Measurements from ENCODE around the gene RETREG1.

RETREG1 gene

DNA sequence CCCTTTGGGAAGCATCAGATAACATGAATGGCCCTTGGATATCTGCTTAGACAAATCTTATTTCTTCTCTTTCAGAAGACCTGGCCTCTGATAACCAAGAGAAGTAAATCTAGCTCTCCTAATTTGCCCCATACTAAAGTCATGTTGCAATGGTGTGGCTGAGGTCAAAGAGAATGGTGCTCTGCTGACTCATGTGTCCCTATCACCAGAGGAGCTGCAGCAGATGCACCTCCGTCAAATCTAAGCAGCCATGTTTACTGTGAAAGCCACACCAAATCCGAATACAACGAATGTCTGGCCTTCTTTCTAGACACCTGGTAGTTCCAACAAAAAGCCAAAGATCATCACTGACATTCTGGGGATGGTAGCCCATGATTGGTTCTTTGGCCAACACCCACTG is 23.2 kb downstream of the RETREG1 start:
- H3K27ac ChIP-seq (ENCODE audit: low read depth, low read length): no peak overlapping the region
- no peak overlapping the region for H4K8ac ChIP-seq (ENCODE audit: low read depth, low read length)
- H3K4me3 ChIP-seq (ENCODE audit: low read length): no peak overlapping the region
- H2BK120ac ChIP-seq (ENCODE audit: low read depth, low read length): no peak overlapping the region
- H3K79me1 ChIP-seq (ENCODE audit: low read length): no peaks in the 10 kb centered on the region
- no peaks in the 10 kb centered on the region for H3K27me3 ChIP-seq (ENCODE audit: insufficient read depth, low read length, poor library complexity)
- no peak overlapping the region for H2BK15ac ChIP-seq (replicated peaks; ENCODE audit: low read depth)
- H2BK5ac ChIP-seq (ENCODE audit: low read length): no peak overlapping the region
- H3K4me1 ChIP-seq (ENCODE audit: control insufficient read depth, low read depth, low read length): no peaks in the 10 kb centered on the region
- H4K5ac ChIP-seq (ENCODE audit: low read length): no peak overlapping the region
- H3K79me2 ChIP-seq (ENCODE audit: control insufficient read depth, insufficient read depth, low read length): no peaks in the 10 kb centered on the region
- no peak overlapping the region for H3K9ac ChIP-seq (ENCODE audit: low read length)
- WGBS (ENCODE audit: extremely low coverage, insufficient coverage, low lambda C conversion rate): no CpG with 5 or more reads among the region's 3 CpGs
- H3K18ac ChIP-seq (ENCODE audit: low read length): no peak overlapping the region
- H2AK5ac ChIP-seq (ENCODE audit: low read length): no peak overlapping the region
- no peak overlapping the region for H3K4ac ChIP-seq (ENCODE audit: low read depth, low read length)
- no peak overlapping the region for H3K23ac ChIP-seq (ENCODE audit: low read length)
- no peak for DNase-seq
- no peak overlapping the region for H3K56ac ChIP-seq (ENCODE audit: low read length)
- no peaks in the 10 kb centered on the region for H3K36me3 ChIP-seq (ENCODE audit: control insufficient read depth, insufficient read depth, low read length)
- no peak overlapping the region for H3K4me2 ChIP-seq (ENCODE audit: low read length)

- Histone ChIP-seq H3K18ac (ENCODE audit: low read length) (no peak overlapping the region), H3K4me3 (ENCODE audit: low read length) (no peak overlapping the region), H2BK120ac (ENCODE audit: low read depth, low read length) (no peak overlapping the region), H3K4me2 (ENCODE audit: low read length) (no peak overlapping the region), H3K27me3 (ENCODE audit: insufficient read depth, low read length, poor library complexity) (no peaks in the 10 kb centered on the region), H3K23ac (ENCODE audit: low read length) (no peak overlapping the region), H3K4me1 (ENCODE audit: control insufficient read depth, low read depth, low read length) (no peaks in the 10 kb centered on the region), H3K36me3 (ENCODE audit: control insufficient read depth, insufficient read depth, low read length) (no peaks in the 10 kb centered on the region), H3K79me2 (ENCODE audit: control insufficient read depth, insufficient read depth, low read length) (no peaks in the 10 kb centered on the region), H2BK5ac (ENCODE audit: low read length) (no peak overlapping the region), H4K8ac (ENCODE audit: low read depth, low read length) (no peak overlapping the region), H3K4ac (ENCODE audit: low read depth, low read length) (no peak overlapping the region), H3K56ac (ENCODE audit: low read length) (no peak overlapping the region), H3K79me1 (ENCODE audit: low read length) (no peaks in the 10 kb centered on the region), H3K27ac (ENCODE audit: low read depth, low read length) (no peak overlapping the region), H4K5ac (ENCODE audit: low read length) (no peak overlapping the region), H2BK15ac (replicated peaks; ENCODE audit: low read depth) (no peak overlapping the region), H2AK5ac (ENCODE audit: low read length) (no peak overlapping the region), H3K9ac (ENCODE audit: low read length) (no peak overlapping the region)
- no CpG with 5 or more reads among the region's 4 CpGs for WGBS (ENCODE audit: extremely low coverage, insufficient coverage, low lambda C conversion rate)
- no peak for DNase-seq
Observed at GRCh38 chr5:16593013-16593412, 23.8 kb downstream of the RETREG1 start.

GRCh38 chr5:16592255-16592654 is 24.5 kb downstream of the RETREG1 start:
- Histone ChIP-seq H3K79me2 (ENCODE audit: control insufficient read depth, insufficient read depth, low read length) (no peaks in the 10 kb centered on the region), H3K4ac (ENCODE audit: low read depth, low read length) (no peak overlapping the region), H3K23ac (ENCODE audit: low read length) (no peak overlapping the region), H3K79me1 (ENCODE audit: low read length) (no peaks in the 10 kb centered on the region), H3K4me3 (ENCODE audit: low read length) (no peak overlapping the region), H2AK5ac (ENCODE audit: low read length) (no peak overlapping the region), H2BK120ac (ENCODE audit: low read depth, low read length) (no peak overlapping the region), H3K56ac (ENCODE audit: low read length) (no peak overlapping the region), H3K18ac (ENCODE audit: low read length) (no peak overlapping the region), H4K8ac (ENCODE audit: low read depth, low read length) (no peak overlapping the region), H3K9ac (ENCODE audit: low read length) (no peak overlapping the region), H2BK5ac (ENCODE audit: low read length) (no peak overlapping the region), H2BK15ac (replicated peaks; ENCODE audit: low read depth) (no peak overlapping the region), H4K5ac (ENCODE audit: low read length) (no peak overlapping the region), H3K4me2 (ENCODE audit: low read length) (no peak overlapping the region), H3K27ac (ENCODE audit: low read depth, low read length) (no peak overlapping the region), H3K36me3 (ENCODE audit: control insufficient read depth, insufficient read depth, low read length) (no peaks in the 10 kb centered on the region), H3K27me3 (ENCODE audit: insufficient read depth, low read length, poor library complexity) (no peaks in the 10 kb centered on the region), H3K4me1 (ENCODE audit: control insufficient read depth, low read depth, low read length) (no peaks in the 10 kb centered on the region)
- no peak for DNase-seq
- no CpG with 5 or more reads among the region's 4 CpGs for WGBS (ENCODE audit: extremely low coverage, insufficient coverage, low lambda C conversion rate)

DNA sequence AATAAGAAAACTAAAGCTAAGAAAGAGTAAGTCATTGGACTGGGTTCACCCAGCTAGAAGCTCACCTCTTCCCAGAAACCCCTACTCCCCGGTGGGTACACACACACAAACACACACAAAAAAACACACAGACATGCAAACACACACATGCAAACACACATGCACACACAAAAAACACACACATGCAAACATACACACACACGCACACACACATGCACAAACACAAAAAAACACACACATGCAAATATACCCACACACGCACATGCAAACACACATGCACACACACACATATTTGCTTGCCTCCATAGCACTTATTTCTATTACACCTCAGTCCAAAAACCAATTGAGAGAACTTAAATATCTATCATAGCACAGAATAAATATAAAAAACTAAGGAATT is 26.1 kb downstream of the RETREG1 start:
- no peak overlapping the region for H3K27ac ChIP-seq (ENCODE audit: low read depth, low read length)
- no peaks in the 10 kb centered on the region for H3K79me1 ChIP-seq (ENCODE audit: low read length)
- H3K36me3 ChIP-seq (ENCODE audit: control insufficient read depth, insufficient read depth, low read length): no peaks in the 10 kb centered on the region
- no peak for DNase-seq
- H3K4ac ChIP-seq (ENCODE audit: low read depth, low read length): no peak overlapping the region
- H2BK120ac ChIP-seq (ENCODE audit: low read depth, low read length): no peak overlapping the region
- no peak overlapping the region for H4K8ac ChIP-seq (ENCODE audit: low read depth, low read length)
- no peak overlapping the region for H2AK5ac ChIP-seq (ENCODE audit: low read length)
- H2BK5ac ChIP-seq (ENCODE audit: low read length): no peak overlapping the region
- H3K23ac ChIP-seq (ENCODE audit: low read length): no peak overlapping the region
- no CpG with 5 or more reads among the region's 3 CpGs for WGBS (ENCODE audit: extremely low coverage, insufficient coverage, low lambda C conversion rate)
- H3K18ac ChIP-seq (ENCODE audit: low read length): no peak overlapping the region
- no peak overlapping the region for H4K5ac ChIP-seq (ENCODE audit: low read length)
- no peak overlapping the region for H3K4me2 ChIP-seq (ENCODE audit: low read length)
- H3K4me3 ChIP-seq (ENCODE audit: low read length): no peak overlapping the region
- H3K4me1 ChIP-seq (ENCODE audit: control insufficient read depth, low read depth, low read length): no peaks in the 10 kb centered on the region
- H3K56ac ChIP-seq (ENCODE audit: low read length): no peak overlapping the region
- H2BK15ac ChIP-seq (replicated peaks; ENCODE audit: low read depth): no peak overlapping the region
- no peaks in the 10 kb centered on the region for H3K79me2 ChIP-seq (ENCODE audit: control insufficient read depth, insufficient read depth, low read length)
- no peaks in the 10 kb centered on the region for H3K27me3 ChIP-seq (ENCODE audit: insufficient read depth, low read length, poor library complexity)
- no peak overlapping the region for H3K9ac ChIP-seq (ENCODE audit: low read length)

DNA sequence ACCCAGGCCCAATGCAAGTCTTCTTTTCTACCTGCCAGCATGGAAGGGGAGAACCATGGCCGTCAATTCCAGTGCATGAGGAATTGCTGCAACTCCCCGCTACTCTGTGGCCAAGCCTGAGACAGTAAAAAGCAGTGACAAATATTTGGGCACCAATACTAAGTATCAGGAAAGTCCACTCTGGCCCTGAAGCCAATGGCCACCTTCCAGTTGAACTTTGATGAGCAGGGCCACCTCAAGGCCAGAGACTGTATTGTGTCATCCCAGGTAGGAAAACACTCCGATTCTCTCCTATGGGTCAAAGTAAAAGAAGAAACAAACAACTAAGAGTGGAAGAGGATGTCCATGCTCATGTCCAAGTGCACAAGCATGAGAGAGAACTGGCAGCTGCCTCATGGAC is 27.1 kb downstream of the RETREG1 start:
- Histone ChIP-seq H3K36me3 (ENCODE audit: control insufficient read depth, insufficient read depth, low read length) (no peaks in the 10 kb centered on the region), H3K18ac (ENCODE audit: low read length) (no peak overlapping the region), H2BK120ac (ENCODE audit: low read depth, low read length) (no peak overlapping the region), H3K56ac (ENCODE audit: low read length) (no peak overlapping the region), H3K79me2 (ENCODE audit: control insufficient read depth, insufficient read depth, low read length) (no peaks in the 10 kb centered on the region), H3K4me2 (ENCODE audit: low read length) (no peak overlapping the region), H2BK5ac (ENCODE audit: low read length) (no peak overlapping the region), H3K4me1 (ENCODE audit: control insufficient read depth, low read depth, low read length) (peaks cover 3% of the 10 kb centered on the region), H3K4ac (ENCODE audit: low read depth, low read length) (no peak overlapping the region), H3K27me3 (ENCODE audit: insufficient read depth, low read length, poor library complexity) (no peaks in the 10 kb centered on the region), H3K9ac (ENCODE audit: low read length) (no peak overlapping the region), H4K5ac (ENCODE audit: low read length) (no peak overlapping the region), H3K79me1 (ENCODE audit: low read length) (no peaks in the 10 kb centered on the region), H2BK15ac (replicated peaks; ENCODE audit: low read depth) (no peak overlapping the region), H3K27ac (ENCODE audit: low read depth, low read length) (no peak overlapping the region), H4K8ac (ENCODE audit: low read depth, low read length) (no peak overlapping the region), H3K23ac (ENCODE audit: low read length) (no peak overlapping the region), H3K4me3 (ENCODE audit: low read length) (no peak overlapping the region), H2AK5ac (ENCODE audit: low read length) (no peak overlapping the region)
- no CpG with 5 or more reads among the region's 3 CpGs for WGBS (ENCODE audit: extremely low coverage, insufficient coverage, low lambda C conversion rate)
- no peak for DNase-seq

- Histone ChIP-seq H3K9ac (ENCODE audit: low read length) (no peak overlapping the region), H3K23ac (ENCODE audit: low read length) (no peak overlapping the region), H2BK15ac (replicated peaks; ENCODE audit: low read depth) (no peak overlapping the region), H3K79me2 (ENCODE audit: control insufficient read depth, insufficient read depth, low read length) (no peaks in the 10 kb centered on the region), H2AK5ac (ENCODE audit: low read length) (no peak overlapping the region), H3K4me3 (ENCODE audit: low read length) (no peak overlapping the region), H3K27ac (ENCODE audit: low read depth, low read length) (no peak overlapping the region), H3K4ac (ENCODE audit: low read depth, low read length) (no peak overlapping the region), H3K36me3 (ENCODE audit: control insufficient read depth, insufficient read depth, low read length) (no peaks in the 10 kb centered on the region), H3K79me1 (ENCODE audit: low read length) (no peaks in the 10 kb centered on the region), H3K56ac (ENCODE audit: low read length) (no peak overlapping the region), H3K27me3 (ENCODE audit: insufficient read depth, low read length, poor library complexity) (no peaks in the 10 kb centered on the region), H2BK120ac (ENCODE audit: low read depth, low read length) (no peak overlapping the region), H3K4me2 (ENCODE audit: low read length) (no peak overlapping the region), H4K5ac (ENCODE audit: low read length) (no peak overlapping the region), H2BK5ac (ENCODE audit: low read length) (no peak overlapping the region), H4K8ac (ENCODE audit: low read depth, low read length) (no peak overlapping the region), H3K4me1 (ENCODE audit: control insufficient read depth, low read depth, low read length) (peaks cover 3% of the 10 kb centered on the region), H3K18ac (ENCODE audit: low read length) (no peak overlapping the region)
- no CpG with 5 or more reads among the region's 10 CpGs for WGBS (ENCODE audit: extremely low coverage, insufficient coverage, low lambda C conversion rate)
- DNase-seq: no peak
Observed at GRCh38 chr5:16588434-16589214, 28.2 kb downstream of the RETREG1 start.

Measured in mesendoderm (in vitro differentiated cells).